A549 (cell line): ENCODE measurements around the gene KIAA1614.
A peak's percentile ranks its signal among the peaks of the same experiment; 100 is the strongest.

Experiments used
- CTCF ChIP-seq: fragments of >200 bp; sonication (Bioruptor Twin); formaldehyde crosslinking; IDR thresholded peaks from 3 replicates; pipeline ENCODE4 v1.5.1; 2016
- HOXA7 ChIP-seq: fragments of 250-450 bp; sonication (Bioruptor Pico); IDR thresholded peaks from 2 replicates; pipeline ENCODE4 v1.5.0; 2020; ENCODE audit warnings: mild to moderate bottlenecking, moderate library complexity
- KDM1A ChIP-seq: fragments of 200-600 bp; sonication (generic); IDR thresholded peaks from 2 replicates; pipeline ENCODE4 v1.6.1; 2016; ENCODE audit warnings: low read depth, mild to moderate bottlenecking
- POLR2A ChIP-seq: IDR thresholded peaks from 2 replicates; pipeline ENCODE4 v1.6.1; 2012; ENCODE audit warnings: mild to moderate bottlenecking, low read length
- ZFP36 ChIP-seq: fragments of 450-650 bp; IDR thresholded peaks from 2 replicates; pipeline ENCODE4 v1.6.1; 2014; ENCODE audit warnings: borderline replicate concordance; ENCODE audit not compliant: partially characterized antibody

GRCh38 chr1:180954005-180954800 is 41.5 kb downstream of the KIAA1614 start:
- TF ChIP-seq HOXA7 (CRISPR knock-in tag) (no peak), POLR2A (0 out of 2 replicates have a peak, but pooled peaks have one; percentile 38), CTCF (no peak), ZFP36 (no peak), KDM1A (no peak)
